Loucy (cell line): ENCODE results near the gene TMEM132D.

Experiments used
- CTCF ChIP-seq: fragments of 200-600 bp; sonication (generic); conservative IDR thresholded peaks from 2 replicates; pipeline ENCODE4 v1.5.1; 2014; ENCODE audit warnings: mild to moderate bottlenecking, antibody characterized with exemption, low read length
- EZH2phosphoT487 ChIP-seq: fragments of 200-600 bp; IDR thresholded peaks from 2 replicates; pipeline ENCODE4 v1.6.1; 2018; ENCODE audit warnings: antibody characterized with exemption, mild to moderate bottlenecking, moderate library complexity, borderline replicate concordance

GRCh38 chr12:129466499-129466898, 437.3 kb downstream of the TMEM132D start:
- no peak for TF ChIP-seq CTCF
- no peak for TF ChIP-seq EZH2phosphoT487
